Adipose tissue (tissue), 3 donors: ENCODE results near the gene KRT13. TPM values are rescaled to one million over a fixed set of nuclear protein-coding genes. Genes with fewer than 3 reads are reported as not detected.
"Not testable (repeated sequence)": the region's sequence is repeated elsewhere in the genome, so short reads cannot be mapped to it uniquely, and the experiment has no call there.

Source experiments
- H3K27ac ChIP-seq: one replicate; pipeline ENCODE4 v1.5.1; 2013; ENCODE audit warnings: low read depth, low read length
- WGBS, 3 donors: extraction: QIAGEN DNeasy Blood & Tissue Kit; methylation state at CpG; one replicate each; pipeline ENCODE4 v1.1.7; 2013; 5-methylcytosine and 5-hydroxymethylcytosine counted together
- polyA plus RNA-seq, 3 donors: library from polyadenylated mRNA; stranded (reverse); fragments of 200-250 nt; gene quantifications; one replicate each; pipeline ENCODE4 v1.2.3, GENCODE V29; 2013
- donor health status: healthy with polysubstance abuse.
- donor health status: Bipolar disorder and iron deficiency.
- donor health status: healthy.

KRT13 gene
- polyA plus RNA-seq, result 10 to 100 TPM in 1 of 3 donors, 1 to 10 TPM in 2; 2.6 to 53.0 (median 3.2) TPM

DNA sequence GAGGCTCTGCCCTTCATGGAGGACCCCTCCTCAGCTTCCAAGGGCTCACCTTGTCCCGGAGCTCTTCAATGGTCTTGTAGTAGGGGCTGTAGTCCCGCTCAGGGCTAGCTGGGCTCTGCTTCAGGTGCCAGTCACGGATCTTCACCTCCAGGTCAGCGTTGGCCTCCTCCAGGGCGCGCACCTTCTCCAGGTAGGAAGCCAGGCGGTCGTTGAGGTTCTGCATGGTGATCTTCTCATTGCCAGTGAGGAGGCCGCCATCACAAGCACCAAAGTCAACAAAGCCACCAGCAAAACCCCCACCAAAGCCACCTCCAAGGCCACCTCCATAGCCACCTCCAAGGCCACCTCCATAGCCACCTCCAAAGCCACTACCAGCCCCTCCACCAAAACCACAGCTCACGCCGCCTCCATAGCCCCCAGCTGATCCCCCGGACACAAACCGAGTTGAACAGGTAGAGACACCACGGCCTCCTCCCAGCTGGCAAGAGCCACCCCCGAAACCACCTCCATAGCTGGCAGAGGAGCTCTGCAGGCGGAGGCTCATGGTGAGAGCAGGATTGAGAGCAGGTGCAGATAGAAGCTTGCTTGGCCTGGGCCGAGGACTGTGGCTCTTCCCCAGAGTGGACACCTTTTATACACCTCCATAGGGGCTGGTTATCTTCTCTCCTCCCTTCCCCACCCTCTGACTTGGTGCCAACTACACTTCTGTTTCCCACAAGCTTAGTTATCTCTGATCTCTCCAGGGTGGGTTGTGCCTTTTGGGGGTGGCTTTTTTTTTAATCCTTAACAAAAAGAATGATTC, at the start of gene KRT13:
TSS of gene KRT13 (minus strand) at position 606 of the 802 bp plus-strand sequence. CDS start at position 544, 62 bp downstream.
- WGBS, 3 donors, result 84 to 89% (median 89%) methylated on average over 17 of the region's 17 CpGs

DNA sequence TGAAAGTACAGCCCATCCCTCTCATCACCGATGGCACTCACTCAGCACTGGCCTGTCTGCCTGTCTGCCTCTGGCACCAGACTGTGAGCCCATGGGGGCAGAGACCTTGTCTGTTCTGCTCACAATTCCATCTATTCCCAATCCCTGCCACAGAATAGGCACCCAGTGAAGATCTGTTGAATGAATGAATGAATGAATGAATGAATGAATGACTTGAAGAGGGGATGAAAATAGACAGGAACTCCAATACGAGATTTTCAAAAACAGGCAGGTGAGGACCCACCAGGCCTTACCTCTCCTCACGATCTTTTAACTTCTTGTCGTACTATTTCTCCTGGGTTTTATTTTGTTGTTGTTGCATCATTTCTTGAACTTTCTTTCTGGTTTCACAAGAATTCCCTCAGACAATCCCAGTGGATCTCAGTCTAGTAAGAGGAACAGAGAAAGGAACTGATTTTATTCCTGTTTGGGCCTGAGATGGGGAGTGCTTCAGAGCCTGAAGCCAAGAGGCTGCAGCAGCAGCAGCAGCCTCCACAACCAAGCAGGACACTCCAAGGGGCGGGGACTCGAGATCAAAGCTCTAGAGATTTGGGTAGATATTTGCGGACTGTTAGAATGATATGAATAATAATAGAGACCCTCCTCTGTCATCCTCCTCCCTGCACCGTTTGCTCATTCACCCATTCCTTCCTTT, 48.7 kb upstream of the KRT13 start:
- H3K27ac ChIP-seq, result no peak overlapping the region
- 63 to 83% (median 64%) methylated on average over 8 of the region's 8 CpGs for WGBS, 3 donors

More for the DNA sequence above, at the start of gene KRT13:
- H3K27ac ChIP-seq, result no peak within 1 kb of the TSS

GRCh38 chr17:41553176-41553575, 47.8 kb upstream of the KRT13 start:
- H3K27ac ChIP-seq, result no peak overlapping the region
- 79 to 89% (median 84%) methylated on average over 4 of the region's 4 CpGs for WGBS, 3 donors

- no peak overlapping the region for H3K27ac ChIP-seq
- 84 to 93% (median 89%) methylated on average over 5 of the region's 5 CpGs for WGBS, 3 donors
Measured at GRCh38 chr17:41552455-41552854, 47.0 kb upstream of the KRT13 start.

GRCh38 chr17:41551365-41551764, 46.0 kb upstream of the KRT13 start:
- 54 to 73% (median 62%) methylated on average over 5 of the region's 5 CpGs for WGBS, 3 donors
- H3K27ac ChIP-seq, result no peak overlapping the region

- H3K27ac ChIP-seq, result no peak overlapping the region
- WGBS, 3 donors, result 62 to 73% (median 71%) methylated on average over 8 of the region's 8 CpGs
Measured at GRCh38 chr17:41549596-41550039, 44.2 kb upstream of the KRT13 start.

- no peak overlapping the region for H3K27ac ChIP-seq
- 0 to 3% (median 2%) methylated on average over 25 of the region's 25 CpGs for WGBS, 3 donors
Measured at GRCh38 chr17:41548844-41549595, 43.6 kb upstream of the KRT13 start.

- no peak overlapping the region for H3K27ac ChIP-seq
- 26 to 43% (median 28%) methylated on average over 21 to 23 of the region's 23 CpGs for WGBS, 3 donors
Measured at GRCh38 chr17:41547921-41548843, 42.8 kb upstream of the KRT13 start.

DNA sequence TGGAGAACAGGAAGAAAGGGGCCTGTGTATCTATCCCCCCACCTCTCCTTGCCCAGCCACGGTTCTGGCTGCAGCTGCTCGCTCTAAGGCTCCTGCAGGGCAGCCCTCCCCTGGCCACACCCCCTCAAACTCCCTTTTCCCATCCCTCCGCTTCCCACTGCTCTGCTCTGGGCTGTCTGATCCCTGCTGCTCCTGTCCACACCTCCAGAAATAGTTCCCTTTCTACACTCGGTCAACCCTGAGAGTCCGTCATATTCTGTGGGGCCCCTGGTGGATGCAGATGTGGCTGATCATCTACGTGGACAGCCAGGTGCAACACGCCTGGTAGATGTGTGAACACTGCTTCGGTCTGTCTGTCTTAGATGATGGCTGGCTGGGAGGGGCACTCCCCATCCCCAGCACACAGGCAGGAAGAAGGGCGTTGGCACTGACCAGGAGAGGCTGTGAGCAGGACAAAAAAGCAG, 42.0 kb upstream of the KRT13 start:
- WGBS, 3 donors, result 69 to 78% (median 75%) methylated on average over 9 of the region's 9 CpGs
- no peak overlapping the region for H3K27ac ChIP-seq

DNA sequence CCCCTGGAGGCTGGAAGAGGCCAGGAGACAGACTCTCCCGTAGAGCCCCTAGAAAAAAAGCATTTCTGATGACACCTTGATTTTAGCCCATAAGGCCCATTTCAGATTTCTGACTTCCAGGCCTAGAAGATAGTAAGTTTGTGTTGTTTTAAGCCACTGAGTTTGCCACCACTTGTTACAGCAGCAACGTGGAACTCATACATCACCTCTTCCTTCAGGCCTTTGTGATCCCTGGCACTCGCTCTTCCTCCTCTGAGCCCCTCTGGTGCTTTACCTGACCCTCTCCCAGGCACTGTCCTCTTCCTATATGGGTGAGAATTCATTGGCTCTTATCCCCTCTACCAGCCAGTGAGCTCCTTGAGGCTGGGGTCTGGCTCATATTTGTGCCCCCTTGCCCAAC, 41.4 kb upstream of the KRT13 start:
- H3K27ac ChIP-seq, result no peak overlapping the region
- WGBS, 3 donors, result 94 to 99% (median 96%) methylated on average over 3 of the region's 3 CpGs

- 77 to 85% (median 84%) methylated on average over 13 of the region's 13 CpGs for WGBS, 3 donors
- H3K27ac ChIP-seq, result no peak overlapping the region
Measured at GRCh38 chr17:41545829-41546410, 40.5 kb upstream of the KRT13 start.

DNA sequence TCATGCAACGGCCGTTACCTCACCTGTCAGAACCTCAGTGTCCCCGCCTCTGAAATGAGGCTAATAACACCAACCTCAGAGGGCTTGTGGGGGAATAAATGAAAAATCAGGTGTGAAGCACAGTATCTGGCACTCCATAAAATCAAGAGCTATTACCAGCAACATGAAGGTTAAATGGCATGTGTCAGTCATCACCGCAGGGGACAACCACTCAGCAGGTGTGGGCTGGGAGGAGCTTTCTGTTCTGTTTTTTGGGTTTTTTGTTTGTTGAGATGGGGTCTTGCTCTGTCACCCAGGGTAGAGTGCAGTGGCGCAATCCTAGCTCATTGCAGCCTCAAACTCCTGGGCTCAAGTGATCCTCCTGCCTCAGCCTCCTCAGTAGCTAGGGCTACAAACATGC, 39.5 kb upstream of the KRT13 start:
- H3K27ac ChIP-seq, result no peak overlapping the region
- WGBS, 3 donors, result 82 to 95% (median 94%) methylated on average over 5 of the region's 5 CpGs

DNA sequence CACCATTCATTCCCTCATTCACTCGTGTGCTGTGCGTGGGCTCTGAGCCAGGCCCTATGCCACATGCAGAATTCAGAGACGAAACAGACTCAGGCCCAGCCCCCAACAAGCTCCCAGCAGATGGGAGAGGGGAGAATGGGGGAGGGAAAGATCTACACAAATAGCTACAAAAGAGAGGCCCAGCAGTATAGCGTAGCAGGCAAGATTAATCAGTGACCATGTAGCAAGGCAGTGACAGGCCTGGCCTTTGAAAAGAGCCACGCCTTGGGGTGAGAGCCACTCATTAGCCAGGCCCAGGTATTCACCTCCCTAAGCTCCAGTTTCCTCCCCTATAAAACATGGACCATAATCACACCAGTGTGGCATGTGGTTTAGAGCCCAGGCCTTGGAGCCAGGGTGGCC, 39.1 kb upstream of the KRT13 start:
- H3K27ac ChIP-seq, result no peak overlapping the region

DNA sequence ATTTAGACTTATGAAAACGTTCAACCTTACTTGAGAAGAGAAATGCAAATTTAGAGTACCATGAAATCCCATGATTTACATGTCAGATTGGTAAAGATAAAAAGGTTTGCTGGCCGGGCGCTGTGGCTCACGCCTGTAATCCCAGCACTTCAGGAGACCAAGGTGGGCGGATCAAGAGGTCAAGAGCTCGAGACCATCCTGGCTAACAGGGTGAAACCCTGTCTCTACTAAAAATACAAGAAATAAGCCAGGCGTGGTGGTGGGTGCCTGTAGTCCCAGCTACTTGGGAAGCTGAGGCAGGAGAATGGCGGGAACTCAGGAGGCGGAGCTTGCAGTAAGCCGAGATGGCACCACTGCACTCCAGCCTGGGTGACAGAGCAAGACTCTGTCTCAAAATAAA, 37.4 kb upstream of the KRT13 start:
- H3K27ac ChIP-seq, result not testable (repeated sequence)
- WGBS, 3 donors, result 84 to 86% (median 85%) methylated on average over 10 of the region's 10 CpGs

More for the DNA sequence above, 39.1 kb upstream of the KRT13 start:
- 50 to 67% (median 63%) methylated on average over 5 of the region's 5 CpGs for WGBS, 3 donors

- WGBS, 3 donors, result 47 to 72% (median 60%) methylated on average over 2 of the region's 2 CpGs
- H3K27ac ChIP-seq, result no peak overlapping the region
Measured at GRCh38 chr17:41542357-41542756, 36.9 kb upstream of the KRT13 start.

DNA sequence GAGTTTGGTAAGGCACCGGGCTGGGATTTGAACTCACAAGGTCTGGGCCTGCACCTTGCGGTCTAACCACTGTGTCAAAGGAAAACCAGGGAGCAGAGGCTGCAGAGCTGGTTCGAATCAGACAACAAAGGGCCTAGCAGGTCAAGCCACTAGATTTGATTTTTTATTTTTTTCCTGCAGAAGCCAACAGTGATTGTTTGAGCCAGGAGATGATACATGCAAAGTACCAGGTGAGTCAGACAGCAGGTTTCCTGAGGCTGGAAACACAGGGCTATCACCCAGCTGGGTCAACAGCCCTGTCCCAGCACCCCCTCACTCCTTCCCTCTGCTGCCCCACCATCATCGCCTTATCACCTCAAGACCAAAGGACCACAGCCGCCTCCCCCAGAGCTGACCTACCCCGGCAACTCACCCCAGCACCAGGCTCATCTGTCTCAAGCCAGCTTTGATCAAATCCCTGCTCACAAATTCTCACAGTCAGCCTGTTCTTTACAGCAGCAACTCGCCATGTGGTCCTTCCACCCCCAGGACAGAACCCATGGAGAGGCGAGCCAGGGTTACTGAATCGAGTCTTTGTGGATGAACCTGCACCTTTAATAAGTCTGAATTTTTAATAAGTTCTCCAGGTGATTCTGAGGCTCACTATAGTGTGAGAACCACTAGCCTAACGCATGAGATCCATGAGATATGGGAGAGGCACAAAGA, 35.7 kb upstream of the KRT13 start:
- WGBS, 3 donors, result 76 to 90% (median 86%) methylated on average over 10 of the region's 10 CpGs
- H3K27ac ChIP-seq, result no peak overlapping the region
